Activated CD8-positive, alpha-beta T cell treated with anti-CD3 and anti-CD28 coated beads for 36 hours (primary cell): Measurements from ENCODE around the gene ADAM19. TPM values are rescaled to one million over a fixed set of nuclear protein-coding genes. Genes with fewer than 3 reads are reported as not detected.

Experiments
- ATAC-seq: fragments of 200-7000 bp; cut with Tn5 transposase; one replicate; pipeline ENCODE4 v1.10.0; 2021; ENCODE audit warnings: mild to moderate bottlenecking, moderate library complexity
- CTCF ChIA-PET: fragments of 350-600 bp; sonication (Branson Sonifier 250); formaldehyde crosslinking; loops from one replicate; lab custom pipeline; 2021; ENCODE audit warnings: antibody characterized with exemption; lab: Charles Lee
- POLR2A ChIA-PET: fragments of 350-600 bp; sonication (Branson Sonifier 250); formaldehyde crosslinking; loops from one replicate; lab custom pipeline; 2021; ENCODE audit warnings: antibody characterized with exemption; lab: Charles Lee
- DNase-seq: peaks from one replicate; pipeline ENCODE4 v3.0.0-alpha.2; 2020
- H3K27ac Mint-ChIP-seq: one replicate; pipeline ENCODE4 v1.8.0; 2021; ENCODE audit warnings: mild to moderate bottlenecking, mixed read lengths
- H3K27me3 Mint-ChIP-seq: one replicate; pipeline ENCODE4 v1.8.0; 2021; ENCODE audit warnings: mixed read lengths
- H3K36me3 Mint-ChIP-seq: one replicate; pipeline ENCODE4 v1.8.0; 2021; ENCODE audit warnings: low read depth, mixed read lengths
- H3K4me1 Mint-ChIP-seq: one replicate; pipeline ENCODE4 v1.8.0; 2021; ENCODE audit warnings: low read depth, mixed read lengths
- H3K4me3 Mint-ChIP-seq: one replicate; pipeline ENCODE4 v1.8.0; 2021; ENCODE audit warnings: mild to moderate bottlenecking, moderate library complexity, mixed read lengths
- H3K9me3 Mint-ChIP-seq: one replicate; pipeline ENCODE4 v1.8.0; 2021; ENCODE audit warnings: mixed read lengths
- intact Hi-C: fragments of 100-400 bp; cut with micrococcal nuclease; formaldehyde crosslinking; loops from one replicate; pipeline ENCODE4 v1.10.0; 2022
- total RNA-seq, 2 experiments: library from RNA; stranded (reverse); gene quantifications; one replicate each; pipeline ENCODE4 v1.2.3, GENCODE V29; 2021
- TF ChIP-seq, protein P1 (sequence below): fragments of 200-600 bp; IDR thresholded peaks from one replicate; pipeline ENCODE4 v1.8.0; 2022; ENCODE audit warnings: antibody characterized with exemption, mild to moderate bottlenecking

ADAM19 gene
- total RNA-seq, 2 experiments from 2014 or later, result 12.3 to 12.9 TPM

- H3K36me3 Mint-ChIP-seq, result peaks cover 5% of the 10 kb centered on the region
- TF ChIP-seq, protein P1, sequence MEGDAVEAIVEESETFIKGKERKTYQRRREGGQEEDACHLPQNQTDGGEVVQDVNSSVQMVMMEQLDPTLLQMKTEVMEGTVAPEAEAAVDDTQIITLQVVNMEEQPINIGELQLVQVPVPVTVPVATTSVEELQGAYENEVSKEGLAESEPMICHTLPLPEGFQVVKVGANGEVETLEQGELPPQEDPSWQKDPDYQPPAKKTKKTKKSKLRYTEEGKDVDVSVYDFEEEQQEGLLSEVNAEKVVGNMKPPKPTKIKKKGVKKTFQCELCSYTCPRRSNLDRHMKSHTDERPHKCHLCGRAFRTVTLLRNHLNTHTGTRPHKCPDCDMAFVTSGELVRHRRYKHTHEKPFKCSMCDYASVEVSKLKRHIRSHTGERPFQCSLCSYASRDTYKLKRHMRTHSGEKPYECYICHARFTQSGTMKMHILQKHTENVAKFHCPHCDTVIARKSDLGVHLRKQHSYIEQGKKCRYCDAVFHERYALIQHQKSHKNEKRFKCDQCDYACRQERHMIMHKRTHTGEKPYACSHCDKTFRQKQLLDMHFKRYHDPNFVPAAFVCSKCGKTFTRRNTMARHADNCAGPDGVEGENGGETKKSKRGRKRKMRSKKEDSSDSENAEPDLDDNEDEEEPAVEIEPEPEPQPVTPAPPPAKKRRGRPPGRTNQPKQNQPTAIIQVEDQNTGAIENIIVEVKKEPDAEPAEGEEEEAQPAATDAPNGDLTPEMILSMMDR, result no peak
- H3K27ac Mint-ChIP-seq, result peak overlapping the region; percentile 74
- peaks cover 85% of the 10 kb centered on the region for H3K4me1 Mint-ChIP-seq
- peaks cover 15% of the 10 kb centered on the region for H3K9me3 Mint-ChIP-seq
- DNase-seq (peak; percentile 79), ATAC-seq (peak; percentile 69)
- CTCF ChIA-PET, result interaction anchor here (1.1 to 1.8 kb wide), 7 partner anchors 9 to 147 kb away, joined by 3 to 12 read pairs (median 4); partner anchors contain the start of gene LSM11
- H3K4me3 Mint-ChIP-seq, result no peak overlapping the region
- POLR2A ChIA-PET, result interaction anchor here (0.7 to 1.8 kb wide), 5 partner anchors 11 to 52 kb away, joined by 3 to 7 read pairs (median 5); no protein-coding TSS in a partner anchor
- intact Hi-C loops, result no loop called here
- H3K27me3 Mint-ChIP-seq, result peaks cover 6% of the 10 kb centered on the region
These were observed 20.9 kb upstream of the ADAM19 start for GRCh38 chr5:157596487-157596886.

GRCh38 chr5:157594675-157595459 is 19.3 kb upstream of the ADAM19 start:
- TF ChIP-seq, protein P1, result no peak
- ChIA-PET POLR2A (interaction anchor here (0.8 to 1.2 kb wide), 5 partner anchors 8 to 76 kb away, joined by 3 read pairs; no protein-coding TSS in a partner anchor), CTCF (interaction anchor here (1.1 to 1.8 kb wide), 4 partner anchors 10 to 148 kb away, joined by 3 to 5 read pairs (median 4); partner anchors contain the start of gene LSM11)
- H3K9me3 Mint-ChIP-seq, result peaks cover 11% of the 10 kb centered on the region
- peaks cover 6% of the 10 kb centered on the region for H3K27me3 Mint-ChIP-seq
- DNase-seq (no peak), ATAC-seq (no peak)
- intact Hi-C loops, result no loop called here
- H3K36me3 Mint-ChIP-seq, result peaks cover 5% of the 10 kb centered on the region
- H3K27ac Mint-ChIP-seq, result no peak overlapping the region
- H3K4me3 Mint-ChIP-seq, result no peak overlapping the region
- peaks cover 76% of the 10 kb centered on the region for H3K4me1 Mint-ChIP-seq

- H3K36me3 Mint-ChIP-seq, result peaks cover 5% of the 10 kb centered on the region
- TF ChIP-seq, protein P1, result no peak
- ChIA-PET POLR2A (interaction anchor here (0.6 to 1.0 kb wide), 4 partner anchors 8 to 44 kb away, joined by 3 to 4 read pairs (median 3); no protein-coding TSS in a partner anchor), CTCF (interaction anchor here (1.1 to 1.8 kb wide), 4 partner anchors 10 to 149 kb away, joined by 3 to 5 read pairs (median 4); partner anchors contain the start of gene LSM11)
- ATAC-seq, result peak; percentile 44
- peaks cover 11% of the 10 kb centered on the region for H3K9me3 Mint-ChIP-seq
- DNase-seq, result no peak
- no peak overlapping the region for H3K4me3 Mint-ChIP-seq
- intact Hi-C loops, result no loop called here
- no peak overlapping the region for H3K27ac Mint-ChIP-seq
- peaks cover 72% of the 10 kb centered on the region for H3K4me1 Mint-ChIP-seq
- peaks cover 6% of the 10 kb centered on the region for H3K27me3 Mint-ChIP-seq
These were observed 18.7 kb upstream of the ADAM19 start for GRCh38 chr5:157594257-157594656.

DNA sequence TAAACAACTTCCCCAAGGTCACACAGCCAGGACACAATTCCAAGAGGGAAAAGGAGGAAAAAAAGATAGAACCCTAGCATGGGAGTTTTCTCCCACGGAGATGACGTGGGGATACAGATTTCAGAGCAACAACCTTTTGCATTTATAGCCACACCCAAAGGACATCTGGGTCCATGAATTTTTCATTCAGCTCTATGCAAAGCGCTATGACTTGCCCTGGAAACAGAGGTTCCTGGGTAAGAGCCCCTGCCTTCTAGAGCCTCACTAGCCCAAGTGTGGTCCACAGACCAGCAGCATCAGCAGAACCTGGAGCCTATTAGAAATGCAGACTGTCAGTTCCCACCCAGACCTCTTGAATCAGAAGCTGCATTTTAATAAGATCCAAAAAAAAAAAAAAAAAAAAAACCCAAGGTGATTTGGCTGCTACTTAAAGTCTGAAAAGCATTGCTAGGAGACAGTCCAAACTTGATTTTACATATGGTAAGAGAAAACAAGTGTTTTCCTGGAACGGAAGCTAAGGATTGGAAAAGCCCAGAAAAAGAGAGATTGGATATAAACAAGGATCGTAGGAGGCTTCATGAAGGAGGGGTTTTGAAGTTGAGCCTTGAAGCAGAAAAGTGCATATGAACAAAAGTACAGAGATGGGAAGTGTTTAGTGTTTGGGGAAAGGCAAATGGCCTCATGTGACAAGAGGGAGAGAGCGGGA is 17.6 kb upstream of the ADAM19 start:
- peaks cover 9% of the 10 kb centered on the region for H3K9me3 Mint-ChIP-seq
- ChIA-PET POLR2A (interaction anchor here (0.7 kb wide), 1 partner anchor 125 kb away, joined by 3 read pairs; no protein-coding TSS in a partner anchor), CTCF (interaction anchor here (0.8 to 1.8 kb wide), 3 partner anchors 25 to 125 kb away, joined by 3 to 4 read pairs (median 3); no protein-coding TSS in a partner anchor)
- intact Hi-C loops, result no loop called here
- H3K4me3 Mint-ChIP-seq, result no peak overlapping the region
- peaks cover 61% of the 10 kb centered on the region for H3K4me1 Mint-ChIP-seq
- H3K27ac Mint-ChIP-seq, result peak overlapping the region; percentile 46
- H3K27me3 Mint-ChIP-seq, result peaks cover 6% of the 10 kb centered on the region
- ATAC-seq, result no peak
- no peak for DNase-seq
- H3K36me3 Mint-ChIP-seq, result peaks cover 3% of the 10 kb centered on the region
- TF ChIP-seq, protein P1, result no peak
